Measurements from ENCODE around the gene FAM186B. TPM values are rescaled to one million over a fixed set of nuclear protein-coding genes. Genes with fewer than 3 reads are reported as not detected.

FAM186B gene
- total RNA-seq, 1 experiment from 2014 or later, result 0.30 TPM

DNA sequence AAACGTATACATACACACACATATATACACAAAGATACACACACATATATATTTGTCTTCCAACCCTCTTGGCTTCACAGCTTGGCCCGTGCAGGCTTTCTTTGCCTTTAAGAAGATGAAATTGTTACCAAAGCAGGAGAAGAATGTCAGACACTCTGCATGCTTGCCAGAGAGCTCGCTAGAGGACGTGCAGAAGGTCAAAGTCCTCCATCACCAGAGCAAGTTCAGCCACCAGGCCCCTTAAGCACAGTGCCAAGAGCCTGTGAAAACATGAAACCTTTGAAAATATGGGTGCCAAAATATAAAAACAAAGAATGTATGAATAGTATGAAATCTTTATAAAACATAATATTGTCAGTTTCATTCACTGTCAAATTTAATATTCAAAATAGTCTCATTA lies 22.6 kb downstream of the FAM186B start:
- CTCF ChIA-PET, result interaction anchor here (0.7 to 6.8 kb wide), 3 partner anchors 10 to 225 kb away, joined by 3 to 69 read pairs (median 3); no protein-coding TSS in a partner anchor

DNA sequence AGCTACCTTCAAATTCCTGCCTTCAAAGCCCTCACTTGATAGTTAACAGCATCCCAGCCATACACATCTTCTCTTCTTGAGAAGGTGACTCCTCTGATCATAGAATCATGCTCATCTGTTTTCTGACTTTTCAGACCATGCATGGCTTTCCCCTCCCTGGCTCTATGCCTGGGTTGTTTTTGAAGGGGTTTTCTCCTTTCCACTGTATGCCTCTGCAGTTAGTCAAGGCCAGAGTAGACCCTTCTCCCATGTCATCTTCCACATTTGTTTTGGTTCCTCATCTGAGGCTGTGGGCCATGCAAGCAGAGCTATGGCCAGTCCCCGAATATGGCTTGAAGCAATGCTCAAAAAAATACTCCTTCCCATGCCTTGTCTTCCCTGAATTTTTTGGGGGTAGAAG lies 23.2 kb downstream of the FAM186B start:
- Mint-ChIP-seq H3K4me3 (ENCODE audit: unreplicated experiment) (no peak overlapping the region), H3K36me3 (ENCODE audit: insufficient read depth, unreplicated experiment) (no peaks in the 10 kb centered on the region), H3K27me3 (ENCODE audit: insufficient read depth, unreplicated experiment) (no peaks in the 10 kb centered on the region), H3K9me3 (ENCODE audit: unreplicated experiment) (no peaks in the 10 kb centered on the region), H3K4me1 (ENCODE audit: insufficient read depth, unreplicated experiment) (peaks cover 6% of the 10 kb centered on the region), H3K27ac (ENCODE audit: low read depth, unreplicated experiment) (no peak overlapping the region)
- no peak for DNase-seq (ENCODE audit: unreplicated experiment)
- TF ChIP-seq, protein P1, sequence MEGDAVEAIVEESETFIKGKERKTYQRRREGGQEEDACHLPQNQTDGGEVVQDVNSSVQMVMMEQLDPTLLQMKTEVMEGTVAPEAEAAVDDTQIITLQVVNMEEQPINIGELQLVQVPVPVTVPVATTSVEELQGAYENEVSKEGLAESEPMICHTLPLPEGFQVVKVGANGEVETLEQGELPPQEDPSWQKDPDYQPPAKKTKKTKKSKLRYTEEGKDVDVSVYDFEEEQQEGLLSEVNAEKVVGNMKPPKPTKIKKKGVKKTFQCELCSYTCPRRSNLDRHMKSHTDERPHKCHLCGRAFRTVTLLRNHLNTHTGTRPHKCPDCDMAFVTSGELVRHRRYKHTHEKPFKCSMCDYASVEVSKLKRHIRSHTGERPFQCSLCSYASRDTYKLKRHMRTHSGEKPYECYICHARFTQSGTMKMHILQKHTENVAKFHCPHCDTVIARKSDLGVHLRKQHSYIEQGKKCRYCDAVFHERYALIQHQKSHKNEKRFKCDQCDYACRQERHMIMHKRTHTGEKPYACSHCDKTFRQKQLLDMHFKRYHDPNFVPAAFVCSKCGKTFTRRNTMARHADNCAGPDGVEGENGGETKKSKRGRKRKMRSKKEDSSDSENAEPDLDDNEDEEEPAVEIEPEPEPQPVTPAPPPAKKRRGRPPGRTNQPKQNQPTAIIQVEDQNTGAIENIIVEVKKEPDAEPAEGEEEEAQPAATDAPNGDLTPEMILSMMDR (IDR thresholded peaks at IDR 0.05; ENCODE audit: unreplicated experiment), result no peak
- ChIA-PET POLR2A (no interaction called here), CTCF (interaction anchor here (0.6 to 6.8 kb wide), 7 partner anchors 21 to 360 kb away, joined by 3 to 69 read pairs (median 3); no protein-coding TSS in a partner anchor)
- no TSS peak for BruUV-seq (replicated peaks)
- intact Hi-C loops (cut with micrococcal nuclease), result loop anchor here (10.0 kb wide), 1 partner anchor 297 kb away; no protein-coding TSS in a partner anchor

More for the DNA sequence above, 22.6 kb downstream of the FAM186B start:
- Mint-ChIP-seq H3K36me3 (ENCODE audit: insufficient read depth, unreplicated experiment) (no peaks in the 10 kb centered on the region), H3K27ac (ENCODE audit: low read depth, unreplicated experiment) (no peak overlapping the region), H3K4me3 (ENCODE audit: unreplicated experiment) (no peak overlapping the region), H3K4me1 (ENCODE audit: insufficient read depth, unreplicated experiment) (peaks cover 6% of the 10 kb centered on the region), H3K9me3 (ENCODE audit: unreplicated experiment) (no peaks in the 10 kb centered on the region), H3K27me3 (ENCODE audit: insufficient read depth, unreplicated experiment) (no peaks in the 10 kb centered on the region)
- no TSS peak for BruUV-seq (replicated peaks)
- POLR2A ChIA-PET, result no interaction called here
- no peak for DNase-seq (ENCODE audit: unreplicated experiment)
- TF ChIP-seq, protein P1 (IDR thresholded peaks at IDR 0.05; ENCODE audit: unreplicated experiment), result no peak
- intact Hi-C loops (cut with micrococcal nuclease), result loop anchor here (10.0 kb wide), 1 partner anchor 298 kb away; no protein-coding TSS in a partner anchor

DNA sequence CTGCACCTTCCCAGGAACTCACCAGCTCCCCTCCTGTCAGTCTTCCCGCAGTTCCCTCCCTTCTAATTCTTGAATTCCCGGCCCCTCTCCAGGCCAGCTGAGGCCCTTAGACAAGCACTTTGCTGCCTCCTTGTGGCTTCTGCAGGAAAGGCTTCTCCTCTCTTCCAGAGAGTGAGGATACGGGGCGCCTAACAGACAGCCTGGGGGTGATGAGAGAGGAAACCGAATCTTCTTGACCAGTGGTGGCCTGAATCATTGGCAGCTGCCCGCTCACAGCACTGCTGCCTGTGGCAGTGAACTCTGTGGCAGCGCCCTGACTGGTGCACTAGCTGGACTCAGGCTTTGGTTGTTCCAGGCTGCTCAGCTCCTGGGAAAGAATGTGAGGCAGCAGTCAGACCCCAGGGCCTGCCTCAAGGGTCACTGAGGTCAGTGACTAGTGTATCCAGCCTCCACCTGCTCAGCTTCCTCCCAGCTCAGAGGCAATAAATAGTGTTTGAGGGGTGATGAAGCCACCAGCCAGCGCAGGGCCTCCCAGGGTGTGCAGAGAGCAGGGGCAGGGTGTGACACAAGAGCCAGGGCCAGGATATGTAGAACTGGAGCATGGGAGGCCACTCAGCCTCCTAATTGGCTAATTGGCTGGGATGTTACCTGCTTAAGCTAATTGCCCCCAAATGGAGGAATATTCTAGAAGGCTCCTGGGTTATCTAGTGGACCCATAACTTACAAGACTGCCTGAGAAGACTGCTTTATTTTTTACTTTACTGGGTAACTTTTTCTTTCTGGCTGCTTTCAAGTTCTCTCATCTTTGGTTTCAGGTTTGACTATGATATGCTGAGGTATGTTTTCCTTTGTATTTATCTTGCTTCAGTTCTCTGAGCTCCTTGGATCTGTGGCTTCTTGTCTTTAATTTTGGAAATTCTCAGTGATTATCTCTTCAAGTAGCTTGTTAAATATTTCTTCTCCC lies 24.6 kb downstream of the FAM186B start:
- H3K27ac Mint-ChIP-seq (ENCODE audit: low read depth, unreplicated experiment), result no peak overlapping the region
- TF ChIP-seq, protein P1 (IDR thresholded peaks at IDR 0.05; ENCODE audit: unreplicated experiment), result peak; percentile 75
- H3K4me3 Mint-ChIP-seq (ENCODE audit: unreplicated experiment), result no peak overlapping the region
- H3K27me3 Mint-ChIP-seq (ENCODE audit: insufficient read depth, unreplicated experiment), result no peaks in the 10 kb centered on the region
- POLR2A ChIA-PET, result interaction anchor here (0.6 to 2.6 kb wide), 7 partner anchors 8 to 224 kb away, joined by 3 to 11 read pairs (median 3); partner anchors contain the start of gene MCRS1
- no peaks in the 10 kb centered on the region for H3K36me3 Mint-ChIP-seq (ENCODE audit: insufficient read depth, unreplicated experiment)
- BruUV-seq (replicated peaks), result no TSS peak
- peaks cover 6% of the 10 kb centered on the region for H3K4me1 Mint-ChIP-seq (ENCODE audit: insufficient read depth, unreplicated experiment)
- DNase-seq (ENCODE audit: unreplicated experiment), result peak; percentile 86
- intact Hi-C loops (cut with micrococcal nuclease), result loop anchor here (1.0 to 10.0 kb wide), 4 partner anchors 28 to 296 kb away; no protein-coding TSS in a partner anchor
- H3K9me3 Mint-ChIP-seq (ENCODE audit: unreplicated experiment), result no peaks in the 10 kb centered on the region
- CTCF ChIA-PET, result interaction anchor here (0.6 to 6.8 kb wide), 39 partner anchors 8 to 916 kb away, joined by 3 to 69 read pairs (median 3); no protein-coding TSS in a partner anchor
